Natural killer cell (primary cell): Measurements from ENCODE around the gene SRMS. TPM values are rescaled to one million over a fixed set of nuclear protein-coding genes. Genes with fewer than 3 reads are reported as not detected.

Experiments
- ATAC-seq, 3 donors: fragments of 150-1000 bp in 2 of 3; fragments of 200-7000 bp in 1 of 3; cut with Tn5 transposase; 1 replicate in 1 of 3; 2 replicates in 2 of 3; pipeline ENCODE4 v1.10.0; 2021; ENCODE audit warnings: mild to moderate bottlenecking in 2 of 3, moderate library complexity in 2 of 3
- DNase-seq, 2 donors: peaks; one replicate each; pipeline versions ENCODE4 v3.0.0 to v3.0.0-alpha.2; 2013 to 2021; ENCODE audit warnings: mixed read lengths in 1 of 2
- H3K27ac ChIP-seq: one replicate; pipeline ENCODE4 v1.5.1; 2013; ENCODE audit warnings: mild to moderate bottlenecking, low read length
- H3K27me3 ChIP-seq: one replicate; pipeline ENCODE4 v1.6.1; 2013; ENCODE audit warnings: low read length; ENCODE audit not compliant: control insufficient read depth, insufficient read depth
- H3K36me3 ChIP-seq: one replicate; pipeline ENCODE4 v1.6.1; 2013; ENCODE audit warnings: low read length; ENCODE audit not compliant: control insufficient read depth, insufficient read depth
- H3K4me1 ChIP-seq: one replicate; pipeline ENCODE4 v1.6.1; 2013; ENCODE audit warnings: low read length; ENCODE audit not compliant: control insufficient read depth, insufficient read depth
- H3K4me3 ChIP-seq: one replicate; pipeline ENCODE4 v1.5.1; 2013; ENCODE audit warnings: low read length
- H3K9me3 ChIP-seq: one replicate; pipeline ENCODE4 v1.6.1; 2013; ENCODE audit warnings: low read length; ENCODE audit not compliant: control insufficient read depth, insufficient read depth
- H3K27ac Mint-ChIP-seq, 2 donors: one replicate each; pipeline ENCODE4 v1.8.0; 2022; ENCODE audit warnings: mild to moderate bottlenecking in 2 of 2, mixed read lengths in 2 of 2, moderate library complexity in 1 of 2
- H3K27me3 Mint-ChIP-seq, 2 donors: one replicate each; pipeline ENCODE4 v1.8.0; 2022; ENCODE audit warnings: low read depth in 2 of 2, mixed read lengths in 2 of 2
- H3K36me3 Mint-ChIP-seq: one replicate; pipeline ENCODE4 v1.8.0; 2022; ENCODE audit warnings: mixed read lengths
- H3K4me1 Mint-ChIP-seq, 2 donors: one replicate each; pipeline ENCODE4 v1.8.0; 2022; ENCODE audit warnings: mixed read lengths in 2 of 2
- H3K4me3 Mint-ChIP-seq: one replicate; pipeline ENCODE4 v1.8.0; 2022; ENCODE audit warnings: mild to moderate bottlenecking, moderate library complexity, mixed read lengths
- H3K9me3 Mint-ChIP-seq, 2 donors: one replicate each; pipeline ENCODE4 v1.8.0; 2022; ENCODE audit warnings: mixed read lengths in 2 of 2
- CTCF ChIP-seq: fragments of 200-600 bp; IDR thresholded peaks from one replicate; pipeline ENCODE4 v1.8.0; 2022; ENCODE audit warnings: antibody characterized with exemption
- WGBS: methylation state at CpG from one replicate; pipeline ENCODE4 v1.1.7; 2013; ENCODE audit warnings: missing lambda C conversion rate; ENCODE audit not compliant: insufficient coverage; 5-methylcytosine and 5-hydroxymethylcytosine counted together
- intact Hi-C: fragments of 100-400 bp; cut with micrococcal nuclease; formaldehyde crosslinking; loops from one replicate; pipeline ENCODE4 v1.14.2; 2022
- total RNA-seq, 4 donors: library from RNA; stranded (reverse); fragments of 120-200 nt in 1 of 4; gene quantifications; one replicate each; pipeline versions ENCODE4 v1.2.3 to v1.2.4, GENCODE V29; 2013 to 2022

The SRMS gene
- total RNA-seq, 3 donors from 2014 or later (not counting 1 experiment from before 2014, with no cell fraction given): 0.16 to 0.23 TPM; not detected in 1

- peaks cover 21% of the 10 kb centered on the region for H3K36me3 ChIP-seq
- H3K4me1 Mint-ChIP-seq: peaks cover 0 to 20% of the 10 kb centered on the region in 2 donors
- TF ChIP-seq CTCF: no peak
- H3K27me3 Mint-ChIP-seq: no peaks in the 10 kb centered on the region
- intact Hi-C loops: no loop called here
- no peaks in the 10 kb centered on the region for H3K36me3 Mint-ChIP-seq
- H3K9me3 Mint-ChIP-seq: no peaks in the 10 kb centered on the region
- WGBS: 89% methylated on average over 23 of the region's 23 CpGs
- H3K27me3 ChIP-seq: peaks cover 2% of the 10 kb centered on the region
- no peak for ATAC-seq
- no peak overlapping the region for H3K4me3 ChIP-seq
- no peak overlapping the region for H3K27ac ChIP-seq
- DNase-seq: no peak
- no peak overlapping the region for H3K27ac Mint-ChIP-seq
- no peaks in the 10 kb centered on the region for H3K9me3 ChIP-seq
- H3K4me3 Mint-ChIP-seq: no peak overlapping the region
- peaks cover 24% of the 10 kb centered on the region for H3K4me1 ChIP-seq
Observed at GRCh38 chr20:63556873-63557478, 9.4 kb upstream of the SRMS start.

- peaks cover 0 to 20% of the 10 kb centered on the region in 2 donors for H3K4me1 Mint-ChIP-seq
- DNase-seq (no peak), ATAC-seq (no peak)
- intact Hi-C loops: no loop called here
- 93% methylated on average over 45 of the region's 45 CpGs for WGBS
- H3K27ac Mint-ChIP-seq: no peak overlapping the region
- H3K27me3 Mint-ChIP-seq: no peaks in the 10 kb centered on the region
- no peaks in the 10 kb centered on the region for H3K9me3 Mint-ChIP-seq
- peaks cover 2% of the 10 kb centered on the region for H3K27me3 ChIP-seq
- H3K4me3 ChIP-seq: no peak overlapping the region
- no peaks in the 10 kb centered on the region for H3K9me3 ChIP-seq
- TF ChIP-seq CTCF: no peak
- peaks cover 13% of the 10 kb centered on the region for H3K36me3 ChIP-seq
- H3K4me3 Mint-ChIP-seq: no peak overlapping the region
- no peak overlapping the region for H3K27ac ChIP-seq
- peaks cover 26% of the 10 kb centered on the region for H3K4me1 ChIP-seq
- H3K36me3 Mint-ChIP-seq: no peaks in the 10 kb centered on the region
Observed at GRCh38 chr20:63555661-63556381, 8.3 kb upstream of the SRMS start.

GRCh38 chr20:63554361-63555278 is 7.1 kb upstream of the SRMS start:
- intact Hi-C loops: loop anchor here (5.0 kb wide), 1 partner anchor 83 kb away; no protein-coding TSS in a partner anchor
- WGBS: 69% methylated on average over 38 of the region's 38 CpGs
- Histone ChIP-seq H3K27ac (no peak overlapping the region), H3K9me3 (no peaks in the 10 kb centered on the region), H3K27me3 (peaks cover 2% of the 10 kb centered on the region), H3K36me3 (peaks cover under 1% of the 10 kb centered on the region), H3K4me3 (no peak overlapping the region), H3K4me1 (peaks cover 26% of the 10 kb centered on the region)
- DNase-seq (peak in 1 of 2 donors; percentile 55), ATAC-seq (no peak)
- Mint-ChIP-seq H3K9me3 (no peaks in the 10 kb centered on the region), H3K27me3 (peaks cover 0 to under 1% of the 10 kb centered on the region in 2 donors), H3K4me1 (peaks cover 0 to 17% of the 10 kb centered on the region in 2 donors), H3K36me3 (no peaks in the 10 kb centered on the region), H3K4me3 (peak overlapping the region; percentile 45), H3K27ac (peak overlapping the region in 1 of 2 donors; percentile 83)
- no peak for TF ChIP-seq CTCF
